ENCODE measurements around the gene B4GALNT4.

Gene B4GALNT4

GRCh38 chr11:412641-413119, 43.4 kb downstream of the B4GALNT4 start:
- TF ChIP-seq CTCF (IDR thresholded peaks at IDR 0.05; ENCODE audit: borderline replicate concordance, control extremely low read depth, extremely low read depth, insufficient read depth, missing control alignments), result no peak
- in situ Hi-C loops (cut with MboI; ENCODE audit: low sequenced_read_pairs, unreplicated experiment), result no loop called here
- DNase-seq (ENCODE audit: low spot score), result no peak

- TF ChIP-seq CTCF (IDR thresholded peaks at IDR 0.05; ENCODE audit: borderline replicate concordance, control extremely low read depth, extremely low read depth, insufficient read depth, missing control alignments), result no peak
- no peak for DNase-seq (ENCODE audit: low spot score)
- in situ Hi-C loops (cut with MboI; ENCODE audit: low sequenced_read_pairs, unreplicated experiment), result no loop called here
Observed at GRCh38 chr11:413120-414081, 44.1 kb downstream of the B4GALNT4 start.

- no peak for TF ChIP-seq CTCF (IDR thresholded peaks at IDR 0.05; ENCODE audit: borderline replicate concordance, control extremely low read depth, extremely low read depth, insufficient read depth, missing control alignments)
- in situ Hi-C loops (cut with MboI; ENCODE audit: low sequenced_read_pairs, unreplicated experiment), result no loop called here
- DNase-seq (ENCODE audit: low spot score), result no peak
Observed at GRCh38 chr11:414318-414857, 45.1 kb downstream of the B4GALNT4 start.

- in situ Hi-C loops (cut with MboI; ENCODE audit: low sequenced_read_pairs, unreplicated experiment), result no loop called here
Observed at GRCh38 chr11:415640-416041, 46.3 kb downstream of the B4GALNT4 start.

GRCh38 chr11:416051-416756, 46.9 kb downstream of the B4GALNT4 start:
- in situ Hi-C loops (cut with MboI; ENCODE audit: low sequenced_read_pairs, unreplicated experiment), result no loop called here
- DNase-seq (ENCODE audit: low spot score), result no peak
- TF ChIP-seq CTCF (IDR thresholded peaks at IDR 0.05; ENCODE audit: borderline replicate concordance, control extremely low read depth, extremely low read depth, insufficient read depth, missing control alignments), result no peak

More at GRCh38 chr11:415640-416041, 46.3 kb downstream of the B4GALNT4 start:
- TF ChIP-seq CTCF (IDR thresholded peaks at IDR 0.05; ENCODE audit: borderline replicate concordance, control extremely low read depth, extremely low read depth, insufficient read depth, missing control alignments), result no peak
- DNase-seq (ENCODE audit: low spot score), result no peak
